Skin epidermis (tissue), 12 donors: ENCODE results near the gene DOCK4.

ENCODE experiments used
- H3K27ac ChIP-seq, 21 experiments: fragments of 200-600 bp; sonication (generic) in 11 of 21; one replicate each; pipeline ENCODE4 v1.5.0; 2020; ENCODE audit warnings: mild to moderate bottlenecking in 3 of 21, inconsistent platforms in 2 of 21, moderate library complexity in 2 of 21
- H3K4me3 ChIP-seq, 7 experiments: fragments of 200-600 bp; sonication (generic) in 2 of 7; one replicate each; pipeline ENCODE4 v1.5.0; 2020; ENCODE audit warnings: inconsistent platforms in 2 of 7, mild to moderate bottlenecking in 2 of 7, moderate library complexity in 1 of 7

DOCK4 gene

GRCh38 chr7:112168915-112169314 is 37.3 kb downstream of the DOCK4 start:
- no peak overlapping the region for H3K27ac ChIP-seq

GRCh38 chr7:112167147-112167546 is 39.1 kb downstream of the DOCK4 start:
- no peak overlapping the region for H3K4me3 ChIP-seq
- H3K27ac ChIP-seq, result no peak overlapping the region

More at GRCh38 chr7:112168915-112169314, 37.3 kb downstream of the DOCK4 start:
- no peak overlapping the region for H3K4me3 ChIP-seq

- Histone ChIP-seq H3K4me3 (no peak overlapping the region), H3K27ac (peak overlapping the region in 1 of 21 experiments; percentile 36)
Measured at GRCh38 chr7:112162784-112163506, 43.3 kb downstream of the DOCK4 start.

- no peak overlapping the region for H3K4me3 ChIP-seq
- H3K27ac ChIP-seq, result peak overlapping the region in 1 of 21 experiments; percentile 36
Measured at GRCh38 chr7:112162142-112162766, 43.9 kb downstream of the DOCK4 start.

GRCh38 chr7:112161253-112162141 is 44.7 kb downstream of the DOCK4 start:
- Histone ChIP-seq H3K4me3 (no peak overlapping the region), H3K27ac (peak overlapping the region in 1 of 21 experiments; percentile 29)

DNA sequence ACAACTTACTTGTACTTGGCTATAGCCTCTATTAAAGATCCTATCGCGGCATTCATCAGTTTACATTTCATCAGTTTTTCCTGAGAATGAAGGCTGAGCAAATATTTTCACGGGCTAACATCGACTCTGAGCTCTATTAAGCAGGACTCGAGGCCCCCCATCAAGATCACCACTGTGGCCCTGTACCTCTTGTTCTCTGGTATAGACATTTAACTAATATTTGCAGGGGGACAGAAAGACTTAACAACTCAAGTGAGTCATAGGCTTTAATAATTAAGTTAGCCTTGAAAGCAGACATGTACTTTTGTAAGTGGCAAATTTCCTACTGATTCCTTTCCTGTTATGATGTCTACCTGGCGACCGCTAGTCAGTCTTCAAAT is 45.4 kb downstream of the DOCK4 start:
- Histone ChIP-seq H3K27ac (peak overlapping the region in 2 of 21 experiments; percentile 29 to 52), H3K4me3 (no peak overlapping the region)

DNA sequence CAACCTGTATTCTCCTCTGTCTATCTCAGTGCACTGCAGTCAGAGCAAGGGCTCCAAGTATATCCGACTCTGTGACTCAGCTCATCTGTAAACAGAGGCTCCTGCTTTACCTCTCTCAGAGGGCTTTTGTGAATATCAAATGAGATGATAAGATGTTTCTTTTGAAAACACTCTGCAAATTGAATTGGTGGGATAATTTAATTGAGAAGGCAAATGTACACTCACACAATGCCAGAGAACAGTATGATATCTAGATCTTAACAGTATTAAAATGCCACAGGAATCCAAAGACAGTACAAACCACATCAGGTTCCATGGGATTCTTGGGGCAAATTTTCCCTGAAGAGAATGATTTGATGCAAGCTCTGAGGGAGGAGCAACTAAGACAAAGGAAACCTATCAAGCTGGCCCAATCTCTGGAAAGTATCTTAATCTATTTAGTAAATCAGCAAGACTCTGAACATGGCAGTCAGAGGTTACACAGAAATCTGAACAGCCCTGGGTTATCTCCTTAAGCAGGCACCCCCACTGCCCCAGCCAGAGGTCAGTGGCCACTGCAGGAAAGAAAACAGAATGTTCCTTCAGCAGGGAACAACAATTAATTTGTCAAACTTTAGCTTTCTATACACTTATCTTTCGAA is 45.9 kb downstream of the DOCK4 start:
- H3K4me3 ChIP-seq, result no peak overlapping the region
- H3K27ac ChIP-seq, result peak overlapping the region in 2 of 21 experiments; percentile 29 to 52

GRCh38 chr7:112159351-112159750 is 46.8 kb downstream of the DOCK4 start:
- Histone ChIP-seq H3K27ac (no peak overlapping the region), H3K4me3 (no peak overlapping the region)

DNA sequence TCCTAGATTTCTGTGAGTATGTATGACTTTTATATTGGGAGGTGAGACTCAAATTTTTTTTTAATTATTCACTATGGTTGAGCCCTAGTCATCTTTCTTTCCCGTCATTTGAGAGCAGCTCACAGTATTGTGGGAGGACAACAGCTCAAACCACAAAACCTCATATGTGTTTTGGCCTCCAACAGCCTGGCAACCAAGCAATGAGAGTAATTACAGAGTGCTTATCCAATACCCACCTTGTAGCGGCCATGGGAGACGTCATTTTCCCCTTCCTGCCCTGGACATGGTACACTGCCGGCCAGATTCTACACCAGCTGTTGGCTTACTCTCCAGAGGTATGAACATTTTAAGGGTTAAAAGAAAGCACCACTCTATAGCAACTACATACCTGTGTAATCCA is 49.1 kb downstream of the DOCK4 start:
- Histone ChIP-seq H3K27ac (no peak overlapping the region), H3K4me3 (no peak overlapping the region)

- H3K27ac ChIP-seq, result no peak overlapping the region
- H3K4me3 ChIP-seq, result no peak overlapping the region
Measured at GRCh38 chr7:112156412-112156811, 49.8 kb downstream of the DOCK4 start.

- H3K27ac ChIP-seq, result no peak overlapping the region
- H3K4me3 ChIP-seq, result no peak overlapping the region
Measured at GRCh38 chr7:112154690-112155089, 51.5 kb downstream of the DOCK4 start.

- H3K27ac ChIP-seq, result no peak overlapping the region
- H3K4me3 ChIP-seq, result no peak overlapping the region
Measured at GRCh38 chr7:112152186-112152585, 54.0 kb downstream of the DOCK4 start.

GRCh38 chr7:112150823-112151641 is 55.2 kb downstream of the DOCK4 start:
- H3K27ac ChIP-seq, result no peak overlapping the region

GRCh38 chr7:112149734-112150133 is 56.5 kb downstream of the DOCK4 start:
- Histone ChIP-seq H3K27ac (no peak overlapping the region), H3K4me3 (no peak overlapping the region)

More at GRCh38 chr7:112150823-112151641, 55.2 kb downstream of the DOCK4 start:
- H3K4me3 ChIP-seq, result no peak overlapping the region

GRCh38 chr7:112147793-112148361 is 58.3 kb downstream of the DOCK4 start:
- H3K27ac ChIP-seq, result no peak overlapping the region
- no peak overlapping the region for H3K4me3 ChIP-seq

DNA sequence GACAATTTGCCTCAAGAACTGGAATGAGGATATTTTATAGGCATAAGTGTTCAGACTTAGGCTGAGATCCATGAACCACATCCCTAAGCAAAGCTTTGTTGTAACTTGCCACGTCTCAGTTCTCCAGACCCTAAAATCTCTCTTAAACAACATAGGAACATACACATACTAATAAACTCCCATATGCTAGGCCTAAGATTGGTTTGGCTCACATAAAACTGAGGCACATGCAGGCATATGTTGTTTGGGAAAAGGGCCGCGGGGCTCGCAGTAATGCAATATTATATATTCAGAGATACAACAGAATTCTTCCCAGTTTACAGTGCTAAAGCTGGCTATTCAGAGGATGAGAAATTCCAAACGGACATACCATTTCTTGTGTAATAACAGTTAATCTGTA is 61.0 kb downstream of the DOCK4 start:
- Histone ChIP-seq H3K27ac (no peak overlapping the region), H3K4me3 (no peak overlapping the region)

- H3K4me3 ChIP-seq, result no peak overlapping the region
- peak overlapping the region in 1 of 21 experiments; percentile 12 for H3K27ac ChIP-seq
Measured at GRCh38 chr7:112144284-112145059, 61.7 kb downstream of the DOCK4 start.

- Histone ChIP-seq H3K4me3 (no peak overlapping the region), H3K27ac (peak overlapping the region in 2 of 21 experiments; percentile 12 to 19)
Measured at GRCh38 chr7:112143582-112143981, 62.6 kb downstream of the DOCK4 start.
